ENCODE data around the gene SERF2. TPM values are rescaled to one million over a fixed set of nuclear protein-coding genes. Genes with fewer than 3 reads are reported as not detected.

SERF2 gene
- total and polyA plus RNA-seq, 2 of the 13 experiments (the other 11 are each of a cell fraction or from before 2014, with no cell fraction given), result 811 to 1,257 TPM

DNA sequence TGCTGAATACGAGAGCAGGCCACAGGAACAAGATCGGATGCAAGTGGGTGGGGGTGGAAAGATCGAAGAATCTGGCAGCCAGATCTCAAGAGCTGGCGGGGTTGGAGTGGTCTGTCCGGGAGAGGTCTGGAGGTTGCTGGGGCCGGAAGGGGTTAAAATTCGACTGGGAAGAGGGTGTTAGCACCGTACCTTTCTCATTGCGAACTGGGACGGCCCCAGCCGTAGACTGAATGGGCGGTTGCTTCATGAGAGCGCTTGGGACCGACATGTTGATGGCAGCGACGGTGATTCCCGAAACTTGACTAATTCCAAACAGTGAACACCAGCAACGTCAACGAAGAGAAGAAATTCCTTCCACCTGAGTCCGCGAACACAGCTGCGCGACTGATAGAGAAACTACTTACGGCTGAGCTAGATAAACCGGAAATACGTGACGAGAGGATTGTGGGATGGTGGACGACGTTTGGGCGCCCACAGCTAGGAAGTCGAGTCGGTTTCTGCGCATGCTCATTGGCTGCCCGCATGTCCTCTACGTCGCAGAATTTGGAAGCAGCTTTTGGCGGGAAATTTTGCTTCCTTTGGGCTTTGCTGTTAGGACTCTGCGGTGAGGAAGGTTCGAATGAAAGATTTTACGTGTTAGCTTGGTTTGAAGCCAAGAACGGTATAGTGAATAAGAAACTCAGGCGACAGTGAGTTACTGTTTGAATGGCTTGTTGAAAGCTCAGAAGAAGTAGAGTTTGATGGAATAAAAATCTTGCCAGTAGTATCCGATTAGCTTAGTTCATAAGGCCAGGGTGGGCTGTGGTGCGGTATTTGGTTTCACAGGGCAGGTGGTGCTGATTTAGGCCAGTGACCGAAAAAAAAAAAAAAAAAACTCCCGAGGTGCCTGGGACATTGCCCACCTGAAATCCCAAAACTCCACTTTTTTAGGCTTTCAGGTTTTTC lies 32.5 kb downstream of the SERF2 start, which contains the start of gene MFAP1 (continued):
- TF ChIP-seq, protein P1, sequence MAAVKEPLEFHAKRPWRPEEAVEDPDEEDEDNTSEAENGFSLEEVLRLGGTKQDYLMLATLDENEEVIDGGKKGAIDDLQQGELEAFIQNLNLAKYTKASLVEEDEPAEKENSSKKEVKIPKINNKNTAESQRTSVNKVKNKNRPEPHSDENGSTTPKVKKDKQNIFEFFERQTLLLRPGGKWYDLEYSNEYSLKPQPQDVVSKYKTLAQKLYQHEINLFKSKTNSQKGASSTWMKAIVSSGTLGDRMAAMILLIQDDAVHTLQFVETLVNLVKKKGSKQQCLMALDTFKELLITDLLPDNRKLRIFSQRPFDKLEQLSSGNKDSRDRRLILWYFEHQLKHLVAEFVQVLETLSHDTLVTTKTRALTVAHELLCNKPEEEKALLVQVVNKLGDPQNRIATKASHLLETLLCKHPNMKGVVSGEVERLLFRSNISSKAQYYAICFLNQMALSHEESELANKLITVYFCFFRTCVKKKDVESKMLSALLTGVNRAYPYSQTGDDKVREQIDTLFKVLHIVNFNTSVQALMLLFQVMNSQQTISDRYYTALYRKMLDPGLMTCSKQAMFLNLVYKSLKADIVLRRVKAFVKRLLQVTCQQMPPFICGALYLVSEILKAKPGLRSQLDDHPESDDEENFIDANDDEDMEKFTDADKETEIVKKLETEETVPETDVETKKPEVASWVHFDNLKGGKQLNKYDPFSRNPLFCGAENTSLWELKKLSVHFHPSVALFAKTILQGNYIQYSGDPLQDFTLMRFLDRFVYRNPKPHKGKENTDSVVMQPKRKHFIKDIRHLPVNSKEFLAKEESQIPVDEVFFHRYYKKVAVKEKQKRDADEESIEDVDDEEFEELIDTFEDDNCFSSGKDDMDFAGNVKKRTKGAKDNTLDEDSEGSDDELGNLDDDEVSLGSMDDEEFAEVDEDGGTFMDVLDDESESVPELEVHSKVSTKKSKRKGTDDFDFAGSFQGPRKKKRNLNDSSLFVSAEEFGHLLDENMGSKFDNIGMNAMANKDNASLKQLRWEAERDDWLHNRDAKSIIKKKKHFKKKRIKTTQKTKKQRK (IDR thresholded peaks at IDR 0.05; ENCODE audit: low read length), result no peak
- TF ChIP-seq SAP130 (CRISPR knock-in tag; IDR thresholded peaks at IDR 0.05; ENCODE audit: low read depth) (peak; percentile 98), RBM22 (optimal IDR thresholded peaks at IDR 0.05; ENCODE audit: low read length) (no peak), CEBPG (CRISPR knock-in tag; IDR thresholded peaks at IDR 0.05) (peak; percentile 28), PHF21A (CRISPR knock-in tag; IDR thresholded peaks at IDR 0.05) (peak; percentile 64), HCFC1 (IDR thresholded peaks at IDR 0.05; ENCODE audit: low read depth, low read length) (0 out of 2 replicates have a peak, but pooled peaks have one; percentile 21), ZNF776 (CRISPR knock-in tag; IDR thresholded peaks at IDR 0.05) (no peak), GTF3A (CRISPR knock-in tag; conservative IDR thresholded peaks at IDR 0.05) (no peak), TIGD3 (CRISPR knock-in tag; IDR thresholded peaks at IDR 0.05; ENCODE audit: borderline replicate concordance) (0 out of 2 replicates have a peak, but pooled peaks have one; percentile 50), ATF7-NPFF (CRISPR knock-in tag; IDR thresholded peaks at IDR 0.05; ENCODE audit: low read depth) (0 out of 2 replicates have a peak, but pooled peaks have one; percentile 58), ZNF496 (CRISPR knock-in tag; IDR thresholded peaks at IDR 0.05; ENCODE audit: insufficient replicate concordance) (no peak), STAT6 (CRISPR knock-in tag; IDR thresholded peaks at IDR 0.05; ENCODE audit: borderline replicate concordance) (no peak), TBP (CRISPR knock-in tag; IDR thresholded peaks at IDR 0.05) (no peak), CENPT (CRISPR knock-in tag; IDR thresholded peaks at IDR 0.05; ENCODE audit: low read depth) (no peak), E2F5 (CRISPR knock-in tag; conservative IDR thresholded peaks at IDR 0.05) (peak; percentile 77), JUND (CRISPR knock-in tag; IDR thresholded peaks at IDR 0.05) (no peak), TCF7L2 (IDR thresholded peaks at IDR 0.05; ENCODE audit: low read depth, low read length) (no peak), ZNF121 (CRISPR knock-in tag; IDR thresholded peaks at IDR 0.05) (no peak), CBX2 (IDR thresholded peaks at IDR 0.05; ENCODE audit: low read depth, low read length) (no peak), CBX2 (CRISPR knock-in tag; IDR thresholded peaks at IDR 0.05; ENCODE audit: low read depth) (no peak)
- TF ChIP-seq, protein P2, sequence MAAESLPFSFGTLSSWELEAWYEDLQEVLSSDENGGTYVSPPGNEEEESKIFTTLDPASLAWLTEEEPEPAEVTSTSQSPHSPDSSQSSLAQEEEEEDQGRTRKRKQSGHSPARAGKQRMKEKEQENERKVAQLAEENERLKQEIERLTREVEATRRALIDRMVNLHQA (CRISPR knock-in tag; IDR thresholded peaks at IDR 0.05), result no peak

Data from HepG2 (cell line).